HEK293 (cell line): Measurements from ENCODE around the gene KIF4B.
A peak's percentile ranks its signal among the peaks of the same experiment; 100 is the strongest.

Experiments used
- CTCF ChIA-PET: fragments of 350-600 bp; formaldehyde crosslinking; extraction: SDS; loops from one replicate; lab custom pipeline; 2021; ENCODE audit warnings: antibody characterized with exemption; lab: Yijun Ruan, JAX
- POLR2A ChIA-PET: fragments of 300-600 bp; formaldehyde crosslinking; extraction: SDS; loops from one replicate; lab custom pipeline; 2020; ENCODE audit warnings: antibody characterized with exemption, inconsistent platforms; lab: Yijun Ruan, JAX
- H3K27ac ChIP-seq: fragments of 200-500 bp; sonication (Bioruptor generic); 2 replicates; pipeline ENCODE4 v1.5.1; 2014; ENCODE audit warnings: low read depth, low read length, control low read depth, inconsistent platforms; ENCODE audit errors: extremely low read depth
- H3K36me3 ChIP-seq, 2 experiments: fragments of 200-500 bp in 1 of 2; sonication (Bioruptor generic) in 1 of 2; 1 replicate in 1 of 2; 2 replicates in 1 of 2; pipeline ENCODE4 v1.5.1; 2014 to 2017; ENCODE audit warnings: inconsistent platforms in 2 of 2, low read length in 2 of 2; ENCODE audit not compliant: control insufficient read depth in 2 of 2, insufficient read depth in 1 of 2
- H3K4me1 ChIP-seq: fragments of 200-500 bp; sonication (Bioruptor generic); 2 replicates; pipeline ENCODE4 v1.5.1; 2014; ENCODE audit warnings: mild to moderate bottlenecking, low read length, inconsistent platforms; ENCODE audit not compliant: control insufficient read depth, insufficient read depth
- H3K4me3 ChIP-seq: 2 replicates; pipeline ENCODE4 v1.5.1; 2011; ENCODE audit warnings: low read depth, mild to moderate bottlenecking, control low read depth, low read length, moderate library complexity
- H3K9me3 ChIP-seq: fragments of 200-500 bp; sonication (Bioruptor generic); 2 replicates; pipeline ENCODE4 v1.5.1; 2014; ENCODE audit warnings: low read depth, low read length, inconsistent platforms; ENCODE audit not compliant: control insufficient read depth, insufficient read depth
- FEZF1 ChIP-seq: fragments of 450-650 bp; formaldehyde crosslinking; IDR thresholded peaks from 2 replicates; pipeline ENCODE4 v1.5.1; 2016; ENCODE audit warnings: missing biosample characterization, missing genetic modification characterization
- GLIS1 ChIP-seq: fragments of 450-650 bp; formaldehyde crosslinking; IDR thresholded peaks from 2 replicates; pipeline ENCODE4 v1.5.1; 2016; ENCODE audit warnings: missing biosample characterization, missing genetic modification characterization
- HOXD13 ChIP-seq: sonication (generic); formaldehyde crosslinking; IDR thresholded peaks from 2 replicates; pipeline ENCODE4 v1.8.0; 2022; ENCODE audit warnings: missing genetic modification reagents, borderline replicate concordance
- KLF7 ChIP-seq: fragments of 450-650 bp; formaldehyde crosslinking; IDR thresholded peaks from 2 replicates; pipeline ENCODE4 v1.5.1; 2016; ENCODE audit warnings: missing biosample characterization, missing genetic modification characterization, borderline replicate concordance
- RBAK ChIP-seq: fragments of 450-650 bp; formaldehyde crosslinking; IDR thresholded peaks from 2 replicates; pipeline ENCODE4 v1.5.1; 2016; ENCODE audit warnings: missing biosample characterization, missing genetic modification characterization
- SALL2 ChIP-seq: fragments of 450-650 bp; formaldehyde crosslinking; IDR thresholded peaks from 2 replicates; pipeline ENCODE4 v1.5.0; 2017; ENCODE audit warnings: missing biosample characterization, mild to moderate bottlenecking, missing genetic modification characterization, borderline replicate concordance
- TRIM28 ChIP-seq: IDR thresholded peaks from 2 replicates; pipeline ENCODE4 v1.6.1; 2011; ENCODE audit warnings: low read length, control low read depth, borderline replicate concordance
- WT1 ChIP-seq: fragments of 450-650 bp; formaldehyde crosslinking; IDR thresholded peaks from 2 replicates; pipeline ENCODE4 v1.5.1; 2016; ENCODE audit warnings: missing biosample characterization, missing genetic modification characterization
- ZBTB20 ChIP-seq: fragments of 450-650 bp; formaldehyde crosslinking; IDR thresholded peaks from 2 replicates; pipeline ENCODE4 v1.5.1; 2016; ENCODE audit warnings: missing biosample characterization, missing genetic modification characterization
- ZBTB7A ChIP-seq: fragments of 450-650 bp; formaldehyde crosslinking; IDR thresholded peaks from 2 replicates; pipeline ENCODE4 v1.5.1; 2016; ENCODE audit warnings: low read depth, missing biosample characterization, missing genetic modification characterization
- ZBTB8A ChIP-seq: fragments of 450-650 bp; formaldehyde crosslinking; IDR thresholded peaks from 2 replicates; pipeline ENCODE4 v1.5.1; 2016; ENCODE audit warnings: missing biosample characterization, missing genetic modification characterization
- ZFHX2 ChIP-seq: fragments of 450-650 bp; formaldehyde crosslinking; conservative IDR thresholded peaks from 2 replicates; pipeline ENCODE4 v1.5.1; 2016; ENCODE audit warnings: missing biosample characterization, missing genetic modification characterization
- ZNF132 ChIP-seq: fragments of 450-650 bp; formaldehyde crosslinking; IDR thresholded peaks from 2 replicates; pipeline ENCODE4 v1.5.1; 2017; ENCODE audit warnings: missing biosample characterization, missing genetic modification characterization, borderline replicate concordance
- ZNF133 ChIP-seq: fragments of 450-650 bp; formaldehyde crosslinking; IDR thresholded peaks from 2 replicates; pipeline ENCODE4 v1.5.1; 2016; ENCODE audit warnings: missing biosample characterization, missing genetic modification characterization
- ZNF146 ChIP-seq: fragments of 450-650 bp; formaldehyde crosslinking; IDR thresholded peaks from 2 replicates; pipeline ENCODE4 v1.5.1; 2016; ENCODE audit warnings: missing biosample characterization, missing genetic modification characterization
- ZNF155 ChIP-seq: fragments of 450-650 bp; formaldehyde crosslinking; IDR thresholded peaks from 2 replicates; pipeline ENCODE4 v1.5.1; 2016; ENCODE audit warnings: missing biosample characterization, missing genetic modification characterization
- ZNF184 ChIP-seq: fragments of 450-650 bp; IDR thresholded peaks from 2 replicates; pipeline ENCODE4 v1.5.1; 2018; ENCODE audit warnings: missing biosample characterization, mild to moderate bottlenecking, missing genetic modification characterization
- ZNF629 ChIP-seq: fragments of 450-650 bp; formaldehyde crosslinking; IDR thresholded peaks from 2 replicates; pipeline ENCODE4 v1.5.1; 2017; ENCODE audit warnings: missing biosample characterization, missing genetic modification characterization
- ZNF777 ChIP-seq: fragments of 450-650 bp; formaldehyde crosslinking; IDR thresholded peaks from 2 replicates; pipeline ENCODE4 v1.5.1; 2017; ENCODE audit warnings: missing biosample characterization, missing genetic modification characterization, borderline replicate concordance
- ZNF785 ChIP-seq: fragments of 450-650 bp; formaldehyde crosslinking; IDR thresholded peaks from 2 replicates; pipeline ENCODE4 v1.5.1; 2016; ENCODE audit warnings: missing biosample characterization, missing genetic modification characterization
- ZNF837 ChIP-seq: fragments of 450-650 bp; formaldehyde crosslinking; IDR thresholded peaks from 2 replicates; pipeline ENCODE4 v1.5.1; 2016; ENCODE audit warnings: missing biosample characterization, missing genetic modification characterization
- ZNF843 ChIP-seq: fragments of 450-650 bp; formaldehyde crosslinking; IDR thresholded peaks from 2 replicates; pipeline ENCODE4 v1.5.1; 2016; ENCODE audit warnings: missing biosample characterization, missing genetic modification characterization
- ZSCAN16 ChIP-seq: fragments of 450-650 bp; formaldehyde crosslinking; IDR thresholded peaks from 2 replicates; pipeline ENCODE4 v1.5.1; 2016; ENCODE audit warnings: missing biosample characterization, missing genetic modification characterization
- TF ChIP-seq, protein P1 (sequence below): fragments of 450-650 bp; formaldehyde crosslinking; IDR thresholded peaks from 2 replicates; pipeline ENCODE4; 2016; ENCODE audit warnings: missing biosample characterization, missing genetic modification characterization
- TF ChIP-seq, protein P2 (sequence below): fragments of 450-650 bp; formaldehyde crosslinking; IDR thresholded peaks from 2 replicates; pipeline ENCODE4 v1.5.1; 2016; ENCODE audit warnings: missing biosample characterization, missing genetic modification characterization
- TF ChIP-seq, protein P3 (sequence below): IDR thresholded peaks from 2 replicates; pipeline ENCODE4 v1.6.1; 2011; ENCODE audit warnings: mild to moderate bottlenecking, low read depth, low read length, borderline replicate concordance
- TF ChIP-seq, protein P4 (sequence below): fragments of 450-650 bp; formaldehyde crosslinking; optimal IDR thresholded peaks from 2 replicates; pipeline ENCODE3; 2016; ENCODE audit warnings: missing biosample characterization, mild to moderate bottlenecking, missing genetic modification characterization
- TF ChIP-seq, protein P5 (sequence below): fragments of 450-650 bp; formaldehyde crosslinking; IDR thresholded peaks from 2 replicates; pipeline ENCODE4 v1.5.1; 2016; ENCODE audit warnings: missing biosample characterization, missing genetic modification characterization
- TF ChIP-seq, protein P6 (sequence below): fragments of 450-650 bp; formaldehyde crosslinking; IDR thresholded peaks from 2 replicates; pipeline ENCODE4 v1.5.1; 2017; ENCODE audit warnings: missing biosample characterization, missing genetic modification characterization

KIF4B gene

DNA sequence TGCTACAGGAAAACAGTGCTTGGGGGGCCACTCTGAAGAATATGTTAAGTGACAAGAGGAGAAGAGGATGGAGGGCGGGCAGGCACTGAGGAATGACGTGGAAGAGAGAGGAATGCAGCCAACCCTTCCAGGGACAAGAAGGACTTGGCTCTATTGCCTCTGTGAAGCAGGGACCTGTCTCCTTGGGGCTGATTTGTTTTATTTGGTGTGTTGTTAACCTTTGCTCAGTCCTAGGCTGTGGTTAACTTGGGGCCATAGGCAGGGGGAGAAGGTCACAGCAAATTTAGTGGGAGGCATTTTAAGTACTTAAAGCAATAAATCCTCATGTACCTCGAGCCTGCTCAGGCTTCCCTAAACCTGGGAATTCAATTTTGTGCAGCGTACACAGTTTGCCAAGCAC, 39.9 kb downstream of the KIF4B start:
- H3K36me3 ChIP-seq, result no peaks in the 10 kb centered on the region
- H3K27ac ChIP-seq, result no peak overlapping the region
- no peaks in the 10 kb centered on the region for H3K9me3 ChIP-seq
- no peak overlapping the region for H3K4me3 ChIP-seq
- POLR2A ChIA-PET, result no interaction called here
- H3K4me1 ChIP-seq, result peaks cover 14% of the 10 kb centered on the region
- CTCF ChIA-PET, result no interaction called here
- TF ChIP-seq ZFHX2 (tag by site-specific recombination) (no peak), ZBTB20 (tag by site-specific recombination) (no peak), ZNF155 (tag by site-specific recombination) (no peak), ZNF777 (no peak), SALL2 (tag by site-specific recombination) (no peak), ZBTB7A (tag by site-specific recombination) (no peak), WT1 (tag by site-specific recombination) (peak; percentile 87), KLF7 (tag by site-specific recombination) (no peak), GLIS1 (peak; percentile 89), ZNF184 (no peak), FEZF1 (peak; percentile 87), ZNF133 (no peak), RBAK (tag by site-specific recombination) (no peak), ZSCAN16 (tag by site-specific recombination) (no peak), HOXD13 (CRISPR knock-in tag) (no peak), ZNF837 (tag by site-specific recombination) (no peak), ZNF132 (no peak), ZNF146 (tag by site-specific recombination) (no peak), ZNF843 (tag by site-specific recombination) (0 out of 2 replicates have a peak, but pooled peaks have one; percentile 58), TRIM28 (no peak), ZNF785 (tag by site-specific recombination) (no peak), ZBTB8A (no peak), ZNF629 (tag by site-specific recombination) (no peak)
- TF ChIP-seq, protein P1, sequence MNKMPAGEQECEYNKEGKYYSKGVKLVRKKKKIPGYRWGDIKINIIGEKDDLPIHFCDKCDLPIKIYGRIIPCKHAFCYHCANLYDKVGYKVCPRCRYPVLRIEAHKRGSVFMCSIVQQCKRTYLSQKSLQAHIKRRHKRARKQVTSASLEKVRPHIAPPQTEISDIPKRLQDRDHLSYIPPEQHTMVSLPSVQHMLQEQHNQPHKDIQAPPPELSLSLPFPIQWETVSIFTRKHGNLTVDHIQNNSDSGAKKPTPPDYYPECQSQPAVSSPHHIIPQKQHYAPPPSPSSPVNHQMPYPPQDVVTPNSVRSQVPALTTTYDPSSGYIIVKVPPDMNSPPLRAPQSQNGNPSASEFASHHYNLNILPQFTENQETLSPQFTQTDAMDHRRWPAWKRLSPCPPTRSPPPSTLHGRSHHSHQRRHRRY (tag by site-specific recombination), result no peak
- TF ChIP-seq, protein P2, sequence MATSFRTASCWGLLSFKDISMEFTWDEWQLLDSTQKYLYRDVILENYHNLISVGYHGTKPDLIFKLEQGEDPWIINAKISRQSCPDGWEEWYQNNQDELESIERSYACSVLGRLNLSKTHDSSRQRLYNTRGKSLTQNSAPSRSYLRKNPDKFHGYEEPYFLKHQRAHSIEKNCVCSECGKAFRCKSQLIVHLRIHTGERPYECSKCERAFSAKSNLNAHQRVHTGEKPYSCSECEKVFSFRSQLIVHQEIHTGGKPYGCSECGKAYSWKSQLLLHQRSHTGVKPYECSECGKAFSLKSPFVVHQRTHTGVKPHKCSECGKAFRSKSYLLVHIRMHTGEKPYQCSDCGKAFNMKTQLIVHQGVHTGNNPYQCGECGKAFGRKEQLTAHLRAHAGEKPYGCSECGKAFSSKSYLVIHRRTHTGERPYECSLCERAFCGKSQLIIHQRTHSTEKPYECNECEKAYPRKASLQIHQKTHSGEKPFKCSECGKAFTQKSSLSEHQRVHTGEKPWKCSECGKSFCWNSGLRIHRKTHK (tag by site-specific recombination), result no peak
- TF ChIP-seq, protein P3, sequence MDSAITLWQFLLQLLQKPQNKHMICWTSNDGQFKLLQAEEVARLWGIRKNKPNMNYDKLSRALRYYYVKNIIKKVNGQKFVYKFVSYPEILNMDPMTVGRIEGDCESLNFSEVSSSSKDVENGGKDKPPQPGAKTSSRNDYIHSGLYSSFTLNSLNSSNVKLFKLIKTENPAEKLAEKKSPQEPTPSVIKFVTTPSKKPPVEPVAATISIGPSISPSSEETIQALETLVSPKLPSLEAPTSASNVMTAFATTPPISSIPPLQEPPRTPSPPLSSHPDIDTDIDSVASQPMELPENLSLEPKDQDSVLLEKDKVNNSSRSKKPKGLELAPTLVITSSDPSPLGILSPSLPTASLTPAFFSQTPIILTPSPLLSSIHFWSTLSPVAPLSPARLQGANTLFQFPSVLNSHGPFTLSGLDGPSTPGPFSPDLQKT, result no peak
- TF ChIP-seq, protein P4, sequence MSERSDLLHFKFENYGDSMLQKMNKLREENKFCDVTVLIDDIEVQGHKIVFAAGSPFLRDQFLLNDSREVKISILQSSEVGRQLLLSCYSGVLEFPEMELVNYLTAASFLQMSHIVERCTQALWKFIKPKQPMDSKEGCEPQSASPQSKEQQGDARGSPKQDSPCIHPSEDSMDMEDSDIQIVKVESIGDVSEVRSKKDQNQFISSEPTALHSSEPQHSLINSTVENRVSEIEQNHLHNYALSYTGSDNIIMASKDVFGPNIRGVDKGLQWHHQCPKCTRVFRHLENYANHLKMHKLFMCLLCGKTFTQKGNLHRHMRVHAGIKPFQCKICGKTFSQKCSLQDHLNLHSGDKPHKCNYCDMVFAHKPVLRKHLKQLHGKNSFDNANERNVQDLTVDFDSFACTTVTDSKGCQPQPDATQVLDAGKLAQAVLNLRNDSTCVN (tag by site-specific recombination), result no peak
- TF ChIP-seq, protein P5, sequence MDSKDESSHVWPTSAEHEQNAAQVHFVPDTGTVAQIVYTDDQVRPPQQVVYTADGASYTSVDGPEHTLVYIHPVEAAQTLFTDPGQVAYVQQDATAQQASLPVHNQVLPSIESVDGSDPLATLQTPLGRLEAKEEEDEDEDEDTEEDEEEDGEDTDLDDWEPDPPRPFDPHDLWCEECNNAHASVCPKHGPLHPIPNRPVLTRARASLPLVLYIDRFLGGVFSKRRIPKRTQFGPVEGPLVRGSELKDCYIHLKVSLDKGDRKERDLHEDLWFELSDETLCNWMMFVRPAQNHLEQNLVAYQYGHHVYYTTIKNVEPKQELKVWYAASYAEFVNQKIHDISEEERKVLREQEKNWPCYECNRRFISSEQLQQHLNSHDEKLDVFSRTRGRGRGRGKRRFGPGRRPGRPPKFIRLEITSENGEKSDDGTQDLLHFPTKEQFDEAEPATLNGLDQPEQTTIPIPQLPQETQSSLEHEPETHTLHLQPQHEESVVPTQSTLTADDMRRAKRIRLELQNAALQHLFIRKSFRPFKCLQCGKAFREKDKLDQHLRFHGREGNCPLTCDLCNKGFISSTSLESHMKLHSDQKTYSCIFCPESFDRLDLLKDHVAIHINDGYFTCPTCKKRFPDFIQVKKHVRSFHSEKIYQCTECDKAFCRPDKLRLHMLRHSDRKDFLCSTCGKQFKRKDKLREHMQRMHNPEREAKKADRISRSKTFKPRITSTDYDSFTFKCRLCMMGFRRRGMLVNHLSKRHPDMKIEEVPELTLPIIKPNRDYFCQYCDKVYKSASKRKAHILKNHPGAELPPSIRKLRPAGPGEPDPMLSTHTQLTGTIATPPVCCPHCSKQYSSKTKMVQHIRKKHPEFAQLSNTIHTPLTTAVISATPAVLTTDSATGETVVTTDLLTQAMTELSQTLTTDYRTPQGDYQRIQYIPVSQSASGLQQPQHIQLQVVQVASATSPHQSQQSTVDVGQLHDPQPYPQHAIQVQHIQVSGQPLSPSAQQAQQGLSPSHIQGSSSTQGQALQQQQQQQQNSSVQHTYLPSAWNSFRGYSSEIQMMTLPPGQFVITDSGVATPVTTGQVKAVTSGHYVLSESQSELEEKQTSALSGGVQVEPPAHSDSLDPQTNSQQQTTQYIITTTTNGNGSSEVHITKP (tag by site-specific recombination), result no peak
- TF ChIP-seq, protein P6, sequence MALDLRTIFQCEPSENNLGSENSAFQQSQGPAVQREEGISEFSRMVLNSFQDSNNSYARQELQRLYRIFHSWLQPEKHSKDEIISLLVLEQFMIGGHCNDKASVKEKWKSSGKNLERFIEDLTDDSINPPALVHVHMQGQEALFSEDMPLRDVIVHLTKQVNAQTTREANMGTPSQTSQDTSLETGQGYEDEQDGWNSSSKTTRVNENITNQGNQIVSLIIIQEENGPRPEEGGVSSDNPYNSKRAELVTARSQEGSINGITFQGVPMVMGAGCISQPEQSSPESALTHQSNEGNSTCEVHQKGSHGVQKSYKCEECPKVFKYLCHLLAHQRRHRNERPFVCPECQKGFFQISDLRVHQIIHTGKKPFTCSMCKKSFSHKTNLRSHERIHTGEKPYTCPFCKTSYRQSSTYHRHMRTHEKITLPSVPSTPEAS (tag by site-specific recombination), result no peak
